NB4 (cell line): ENCODE results near the gene KCNQ1.

Experiments used
- DNase-seq: peaks from one replicate; pipeline ENCODE4 v3.0.0; 2010; ENCODE audit warnings: low read depth
- H3K4me3 ChIP-seq: one replicate; pipeline ENCODE4 v1.5.1; 2011; ENCODE audit warnings: mild to moderate bottlenecking, low read depth, low read length, moderate library complexity
- MYC ChIP-seq: IDR thresholded peaks from 2 replicates; pipeline ENCODE4 v1.6.1; 2011; ENCODE audit warnings: low read depth, low read length
- POLR2A ChIP-seq: IDR thresholded peaks from 2 replicates; pipeline ENCODE4 v1.6.1; 2011; ENCODE audit warnings: mild to moderate bottlenecking; ENCODE audit not compliant: insufficient read length; ENCODE audit errors: extremely low read depth
- TF ChIP-seq, protein P1 (sequence below): IDR thresholded peaks from one replicate; pipeline ENCODE4 v1.5.1; 2012; ENCODE audit warnings: low read depth, low read length
- TF ChIP-seq, protein P2 (sequence below): IDR thresholded peaks from 2 replicates; pipeline ENCODE4 v1.6.1; 2011; ENCODE audit warnings: low read depth, low read length

The KCNQ1 gene

DNA sequence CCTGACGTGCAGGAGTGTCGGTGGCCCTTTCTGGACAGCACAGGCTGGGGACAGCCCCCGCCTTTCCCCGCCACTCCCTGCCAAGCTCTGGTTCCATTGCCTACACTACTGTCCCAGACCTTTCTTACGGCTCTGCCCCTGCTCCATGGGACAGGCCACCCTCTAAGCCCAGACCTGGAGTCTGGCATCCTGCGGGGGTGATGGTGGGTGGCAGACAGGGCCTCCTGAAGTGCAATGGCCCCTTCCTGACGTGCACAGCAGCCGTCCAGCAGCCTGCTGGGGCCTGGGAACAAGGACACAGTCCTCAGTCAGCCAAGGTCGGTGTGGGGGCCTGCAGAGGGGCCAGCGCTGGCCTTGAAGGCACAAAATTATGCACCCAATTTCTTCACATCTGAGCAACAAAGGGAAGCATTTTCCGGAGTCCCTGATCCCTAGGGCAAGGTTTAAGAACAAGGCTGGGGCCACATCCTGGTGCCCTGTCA lies 334.7 kb downstream of the KCNQ1 start:
- no peak overlapping the region for H3K4me3 ChIP-seq
- TF ChIP-seq, protein P1, sequence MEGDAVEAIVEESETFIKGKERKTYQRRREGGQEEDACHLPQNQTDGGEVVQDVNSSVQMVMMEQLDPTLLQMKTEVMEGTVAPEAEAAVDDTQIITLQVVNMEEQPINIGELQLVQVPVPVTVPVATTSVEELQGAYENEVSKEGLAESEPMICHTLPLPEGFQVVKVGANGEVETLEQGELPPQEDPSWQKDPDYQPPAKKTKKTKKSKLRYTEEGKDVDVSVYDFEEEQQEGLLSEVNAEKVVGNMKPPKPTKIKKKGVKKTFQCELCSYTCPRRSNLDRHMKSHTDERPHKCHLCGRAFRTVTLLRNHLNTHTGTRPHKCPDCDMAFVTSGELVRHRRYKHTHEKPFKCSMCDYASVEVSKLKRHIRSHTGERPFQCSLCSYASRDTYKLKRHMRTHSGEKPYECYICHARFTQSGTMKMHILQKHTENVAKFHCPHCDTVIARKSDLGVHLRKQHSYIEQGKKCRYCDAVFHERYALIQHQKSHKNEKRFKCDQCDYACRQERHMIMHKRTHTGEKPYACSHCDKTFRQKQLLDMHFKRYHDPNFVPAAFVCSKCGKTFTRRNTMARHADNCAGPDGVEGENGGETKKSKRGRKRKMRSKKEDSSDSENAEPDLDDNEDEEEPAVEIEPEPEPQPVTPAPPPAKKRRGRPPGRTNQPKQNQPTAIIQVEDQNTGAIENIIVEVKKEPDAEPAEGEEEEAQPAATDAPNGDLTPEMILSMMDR, result no peak
- TF ChIP-seq, protein P2, sequence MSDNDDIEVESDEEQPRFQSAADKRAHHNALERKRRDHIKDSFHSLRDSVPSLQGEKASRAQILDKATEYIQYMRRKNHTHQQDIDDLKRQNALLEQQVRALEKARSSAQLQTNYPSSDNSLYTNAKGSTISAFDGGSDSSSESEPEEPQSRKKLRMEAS, result no peak
- TF ChIP-seq MYC (no peak), POLR2A (no peak)
- no peak for DNase-seq

DNA sequence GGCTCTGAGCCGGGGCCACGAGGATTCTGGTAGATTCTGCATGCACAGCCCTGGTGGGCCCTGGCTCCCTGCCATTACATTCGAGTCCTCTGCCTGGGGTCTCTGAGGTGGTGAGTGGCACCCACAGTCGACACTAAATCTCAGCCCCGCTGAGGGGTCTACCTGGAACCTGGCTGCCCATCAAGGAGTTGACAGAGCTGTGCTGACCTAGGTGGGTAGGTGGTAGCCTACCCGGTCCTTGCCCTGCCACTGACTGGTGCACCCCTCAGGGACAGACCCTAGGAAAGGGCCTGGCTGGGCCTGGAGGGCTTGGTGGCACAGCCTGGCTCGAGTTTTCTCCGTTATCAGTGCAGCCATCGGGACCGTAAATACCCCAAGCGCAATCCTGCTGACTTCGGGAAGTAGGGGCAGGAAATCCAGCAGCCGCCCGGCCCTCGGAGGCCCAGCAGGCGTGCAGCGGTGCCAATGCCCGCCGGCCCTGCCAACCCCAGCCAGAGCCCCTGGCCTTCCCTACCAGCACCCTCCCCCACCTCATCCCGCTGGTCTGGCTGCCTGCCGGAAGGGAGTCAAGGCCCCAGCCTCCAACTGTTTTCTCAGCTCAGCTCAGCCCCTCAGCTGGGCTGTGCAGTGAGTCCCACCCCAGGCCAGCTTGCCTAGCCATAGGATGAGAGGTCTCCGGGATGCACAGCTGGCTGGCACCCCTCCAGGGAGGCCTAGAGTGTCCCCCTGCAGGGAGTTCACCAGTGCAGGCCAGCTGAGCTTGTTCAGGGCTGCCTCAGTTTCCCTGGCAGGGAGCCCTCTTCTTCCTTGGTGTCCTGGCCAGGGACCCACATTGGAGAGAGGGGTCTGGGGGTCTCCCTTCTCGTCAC lies 335.4 kb downstream of the KCNQ1 start:
- TF ChIP-seq MYC (no peak), POLR2A (no peak)
- TF ChIP-seq, protein P2, result no peak
- TF ChIP-seq, protein P1, result no peak
- peak; percentile 54 for DNase-seq
- no peak overlapping the region for H3K4me3 ChIP-seq

DNA sequence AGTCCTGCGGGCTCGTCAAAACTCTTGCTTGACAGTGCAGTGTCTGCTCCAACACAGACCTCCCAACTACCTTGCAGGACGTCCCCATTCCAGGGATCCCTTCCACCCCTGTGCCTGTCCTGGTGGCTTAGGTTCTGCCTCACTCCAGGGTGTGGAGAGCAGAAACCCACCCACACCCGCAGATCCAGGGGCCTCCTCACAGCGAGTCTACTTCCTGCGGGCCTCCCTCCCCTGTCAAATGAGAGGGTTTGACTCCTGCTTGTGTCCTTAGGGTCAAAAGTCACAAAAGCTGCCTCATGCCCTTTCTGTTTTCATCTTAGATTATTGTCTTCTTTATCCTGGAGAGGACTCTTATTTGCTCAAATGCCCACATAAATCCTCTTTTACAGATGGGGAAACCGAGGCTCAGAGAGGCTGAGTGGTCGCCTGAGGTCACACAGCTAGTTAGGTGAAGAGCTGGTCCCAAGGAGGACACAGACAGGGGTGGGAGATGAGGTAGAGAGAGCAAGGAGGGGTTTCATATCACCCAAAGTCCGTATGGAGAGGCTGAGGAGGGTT lies 336.1 kb downstream of the KCNQ1 start:
- TF ChIP-seq MYC (no peak), POLR2A (no peak)
- TF ChIP-seq, protein P2, result no peak
- TF ChIP-seq, protein P1, result no peak
- H3K4me3 ChIP-seq, result no peak overlapping the region

DNA sequence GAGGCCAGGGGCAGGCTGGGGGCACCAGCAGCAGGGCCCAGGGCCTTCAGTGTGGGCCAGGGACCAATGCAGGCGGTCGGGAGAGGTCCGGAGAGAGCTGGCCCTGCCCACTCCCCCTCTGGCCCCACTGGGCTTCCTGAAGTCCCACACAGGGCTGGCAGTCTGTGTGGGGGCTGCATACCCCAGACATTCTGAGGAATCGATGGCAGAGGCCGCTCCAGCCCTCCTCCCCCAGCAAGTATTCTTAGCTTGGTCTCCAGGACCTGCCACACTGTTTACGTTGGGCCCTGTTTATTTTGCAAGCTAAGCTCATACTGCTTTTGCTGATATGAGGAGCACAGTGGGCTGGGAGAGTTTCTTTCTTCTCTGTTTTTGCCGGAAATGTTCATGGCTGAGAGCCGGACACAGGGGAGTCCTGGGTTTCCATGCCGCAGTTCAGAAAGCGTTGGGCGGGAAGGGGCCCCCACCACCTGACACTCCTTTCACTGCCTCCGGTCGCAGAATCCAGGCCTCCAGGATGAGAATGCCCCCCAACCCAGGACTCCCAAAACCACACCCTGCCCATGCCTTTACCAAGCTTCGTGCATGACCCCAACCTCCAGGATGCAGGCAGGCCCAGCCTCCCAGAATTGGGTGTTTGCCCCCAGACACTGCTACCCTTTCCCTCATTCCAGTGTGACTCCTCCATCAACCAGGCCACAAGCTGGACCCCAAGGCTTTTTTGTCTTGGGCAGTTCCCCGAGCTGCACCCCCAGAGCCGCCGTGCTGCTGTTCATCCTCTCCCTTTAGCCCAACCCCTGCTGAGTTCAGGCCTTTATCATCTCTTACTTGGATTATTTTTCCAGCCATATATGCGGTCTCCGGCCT lies 336.8 kb downstream of the KCNQ1 start:
- no peak for DNase-seq
- no peak overlapping the region for H3K4me3 ChIP-seq
- TF ChIP-seq POLR2A (no peak), MYC (no peak)
- TF ChIP-seq, protein P1, result no peak
- TF ChIP-seq, protein P2, result no peak

More for the DNA sequence above, 336.1 kb downstream of the KCNQ1 start:
- DNase-seq, result no peak

GRCh38 chr11:2782769-2783168 lies 338.0 kb downstream of the KCNQ1 start:
- no peak overlapping the region for H3K4me3 ChIP-seq
- no peak for TF ChIP-seq MYC
- TF ChIP-seq, protein P2, result no peak
- no peak for TF ChIP-seq POLR2A
- DNase-seq, result no peak
